HCT116 (cell line): ENCODE data around the gene FOXF1. TPM values are rescaled to one million over a fixed set of nuclear protein-coding genes. Genes with fewer than 3 reads are reported as not detected.

Source experiments
- ATAC-seq: fragments of 200-7000 bp; cut with Tn5 transposase; 2 replicates; pipeline ENCODE4 v1.9.1; 2020; ENCODE audit warnings: mild to moderate bottlenecking, moderate library complexity
- BruUV-seq: library from RNA; stranded (reverse); fragments of 400-500 nt; replicated peaks from 2 replicates; lab custom pipeline; 2021; lab: Mats Ljungman, UMichigan
- CTCF ChIA-PET: fragments of 300-600 bp; sonication (Branson Sonifier 250); formaldehyde crosslinking; loops from one replicate; lab custom pipeline; 2021; ENCODE audit warnings: antibody characterized with exemption; lab: Charles Lee
- POLR2A ChIA-PET: fragments of 300-600, 350-600 bp; sonication (Branson Sonifier 250); formaldehyde crosslinking; loops from one replicate; lab custom pipeline; 2021; ENCODE audit warnings: antibody characterized with exemption; lab: Charles Lee
- RAD21 ChIA-PET, 2 experiments: fragments of 300-600 bp; sonication (Branson Sonifier 250); formaldehyde crosslinking; loops; one replicate each; lab custom pipeline; 2023; ENCODE audit warnings: low total read pairs in 2 of 2; ENCODE audit not compliant: uncharacterized antibody in 2 of 2, unreplicated experiment in 2 of 2, low non-redundant PET in 1 of 2; lab: Charles Lee
- DNase-seq: peaks from one replicate; pipeline ENCODE4 v3.0.0-alpha.2; 2010; ENCODE audit warnings: low read depth, low spot score
- H2AFZ ChIP-seq: fragments of 200-600 bp; shearing (Covaris generic), sonication (generic); 2 replicates; pipeline ENCODE4 v1.6.1; 2017; ENCODE audit warnings: low read depth, mixed run types, mixed read lengths, antibody characterized with exemption, low read length; ENCODE audit not compliant: poor library complexity, severe bottlenecking
- H3K27ac ChIP-seq: 2 replicates; pipeline ENCODE4 v1.5.1; 2012; ENCODE audit warnings: low read depth, low read length
- H3K27me3 ChIP-seq: fragments of 200-600 bp; sonication (generic); 2 replicates; pipeline ENCODE4 v1.6.1; 2016; ENCODE audit warnings: mixed run types, low read length, mixed read lengths; ENCODE audit not compliant: insufficient read depth
- H3K36me3 ChIP-seq, 2 experiments: fragments of 200-500 bp in 1 of 2; fragments of 200-600 bp in 1 of 2; sonication (Bioruptor generic) in 1 of 2; sonication (generic) in 1 of 2; 2 replicates each; pipeline versions ENCODE4 v1.5.1 to v1.6.1; 2014 to 2016; ENCODE audit warnings: low read length in 2 of 2, inconsistent platforms in 1 of 2, mixed read lengths in 1 of 2, mixed run types in 1 of 2; ENCODE audit not compliant: insufficient read depth in 2 of 2, control insufficient read depth in 1 of 2
- H3K4me1 ChIP-seq, 2 experiments: fragments of 200-600 bp in 1 of 2; sonication (generic) in 1 of 2; 2 replicates each; pipeline versions ENCODE4 v1.5.1 to v1.6.1; 2012 to 2017; ENCODE audit warnings: low read length in 2 of 2, inconsistent platforms in 1 of 2, mild to moderate bottlenecking in 1 of 2, mixed read lengths in 1 of 2, mixed run types in 1 of 2, moderate library complexity in 1 of 2; ENCODE audit not compliant: insufficient read depth in 2 of 2, control insufficient read depth in 1 of 2
- H3K4me2 ChIP-seq: fragments of 200-600 bp; sonication (generic); 2 replicates; pipeline ENCODE4 v1.6.1; 2017; ENCODE audit warnings: mixed run types, low read length, mixed read lengths
- H3K4me3 ChIP-seq, 2 experiments: fragments of 200-600 bp in 1 of 2; sonication (generic) in 1 of 2; replicated peaks in 1 of 2; 2 replicates each; pipeline ENCODE4 v1.5.1; 2011 to 2016; ENCODE audit warnings: low read length in 2 of 2, control low read depth in 1 of 2, low read depth in 1 of 2, mild to moderate bottlenecking in 1 of 2, mixed read lengths in 1 of 2, mixed run types in 1 of 2
- H3K79me2 ChIP-seq: fragments of 200-600 bp; sonication (generic); 2 replicates; pipeline ENCODE4 v1.6.1; 2017; ENCODE audit warnings: mild to moderate bottlenecking, mixed run types, low read length, moderate library complexity, mixed read lengths; ENCODE audit not compliant: insufficient read depth
- H3K9ac ChIP-seq: fragments of 200-600 bp; sonication (generic); 2 replicates; pipeline ENCODE4 v1.6.1; 2016; ENCODE audit warnings: low read length, mixed read lengths
- H3K9me2 ChIP-seq: fragments of 200-600 bp; sonication (generic), shearing (Covaris generic); 2 replicates; pipeline ENCODE4 v1.6.1; 2017; ENCODE audit warnings: mixed run types, mild to moderate bottlenecking, moderate library complexity; ENCODE audit not compliant: insufficient read depth
- H3K9me3 ChIP-seq, 2 experiments: fragments of 200-500 bp in 1 of 2; fragments of 200-600 bp in 1 of 2; sonication (Bioruptor generic) in 1 of 2; sonication (generic) in 1 of 2; 2 replicates each; pipeline ENCODE4 v1.6.1; 2014 to 2017; ENCODE audit warnings: low read length in 2 of 2, mixed read lengths in 2 of 2, inconsistent platforms in 1 of 2, low read depth in 1 of 2, mild to moderate bottlenecking in 1 of 2, mixed run types in 1 of 2, moderate library complexity in 1 of 2; ENCODE audit not compliant: control insufficient read depth in 1 of 2, insufficient read depth in 1 of 2
- H4K20me1 ChIP-seq: fragments of 200-600 bp; sonication (generic), shearing (Covaris generic); 2 replicates; pipeline ENCODE4 v1.6.1; 2017; ENCODE audit warnings: mixed run types, mild to moderate bottlenecking, moderate library complexity; ENCODE audit not compliant: insufficient read depth
- ATF3 ChIP-seq: IDR thresholded peaks from 2 replicates; pipeline ENCODE4 v1.6.1; 2012
- CBX3 ChIP-seq: IDR thresholded peaks from 2 replicates; pipeline ENCODE4 v1.6.1; 2012; ENCODE audit warnings: low read depth
- CEBPB ChIP-seq: IDR thresholded peaks from 2 replicates; pipeline ENCODE4 v1.6.1; 2012; ENCODE audit warnings: low read depth
- CTCF ChIP-seq, 3 experiments: fragments of 200-600 bp in 1 of 3; sonication (generic) in 1 of 3; IDR thresholded peaks in 2 of 3; conservative IDR thresholded peaks in 1 of 3; 2 replicates each; pipeline ENCODE4 v1.5.1; 2012 to 2017; ENCODE audit warnings: low read depth in 2 of 3, low read length in 2 of 3, antibody characterized with exemption in 1 of 3, borderline replicate concordance in 1 of 3, control low read depth in 1 of 3, mild to moderate bottlenecking in 1 of 3, mixed read lengths in 1 of 3, mixed run types in 1 of 3, moderate library complexity in 1 of 3; ENCODE audit not compliant: insufficient read depth in 1 of 3
- EGR1 ChIP-seq: IDR thresholded peaks from 2 replicates; pipeline ENCODE4 v1.6.1; 2012; ENCODE audit warnings: low read depth
- ELF1 ChIP-seq: IDR thresholded peaks from 2 replicates; pipeline ENCODE4 v1.6.1; 2012; ENCODE audit warnings: low read depth, borderline replicate concordance
- EZH2phosphoT487 ChIP-seq: fragments of 200-600 bp; IDR thresholded peaks from 2 replicates; pipeline ENCODE4 v1.6.1; 2018; ENCODE audit warnings: antibody characterized with exemption, borderline replicate concordance
- FOSL1 ChIP-seq: IDR thresholded peaks from 2 replicates; pipeline ENCODE4 v1.6.1; 2012; ENCODE audit warnings: low read depth
- POLR2A ChIP-seq: IDR thresholded peaks from 2 replicates; pipeline ENCODE4 v1.7.0; 2011; ENCODE audit warnings: borderline replicate concordance; ENCODE audit not compliant: insufficient read depth, insufficient read length; ENCODE audit errors: extremely low read depth
- REST ChIP-seq: IDR thresholded peaks from 2 replicates; pipeline ENCODE4 v1.6.1; 2012; ENCODE audit warnings: low read depth
- SIN3A ChIP-seq: IDR thresholded peaks from 2 replicates; pipeline ENCODE4 v1.6.1; 2012; ENCODE audit warnings: low read depth
- SP1 ChIP-seq: IDR thresholded peaks from 2 replicates; pipeline ENCODE4 v1.6.1; 2012; ENCODE audit warnings: low read depth
- YY1 ChIP-seq: IDR thresholded peaks from 2 replicates; pipeline ENCODE4 v1.6.1; 2011; ENCODE audit warnings: low read length, low read depth, moderate library complexity, mild to moderate bottlenecking; ENCODE audit not compliant: insufficient replicate concordance; ENCODE audit errors: extremely low read depth
- ZFX ChIP-seq: fragments of 450-650 bp; IDR thresholded peaks from 2 replicates; pipeline ENCODE4 v1.6.1; 2017
- ZNF274 ChIP-seq: fragments of 200-500 bp; sonication (Bioruptor generic); IDR thresholded peaks from 2 replicates; pipeline ENCODE4 v1.6.1; 2014; ENCODE audit warnings: mild to moderate bottlenecking, low read depth, low read length, inconsistent platforms
- intact Hi-C: fragments of 100-400 bp; cut with micrococcal nuclease; formaldehyde crosslinking; loops from 2 replicates; pipeline ENCODE4 v1.10.0; 2022
- total RNA-seq: library from RNA; stranded (reverse); gene quantifications from one replicate; pipeline ENCODE4 v1.2.1, GENCODE V29; 2021; ENCODE audit not compliant: unreplicated experiment

Gene FOXF1
- total RNA-seq, 1 experiment from 2014 or later, result 2.4 TPM

- H3K4me3 ChIP-seq, result no peak overlapping the region
- H3K9ac ChIP-seq, result no peak overlapping the region
- H3K27me3 ChIP-seq, result peaks cover 44% of the 10 kb centered on the region
- intact Hi-C loops, result no loop called here
- TF ChIP-seq ZNF274, result no peak
- no peak for TF ChIP-seq ELF1
- TF ChIP-seq EZH2phosphoT487, result no peak
- no peak for TF ChIP-seq ZFX
- TF ChIP-seq FOSL1, result no peak
- no peak for TF ChIP-seq POLR2A
- TF ChIP-seq SP1, result no peak
- H3K9me3 ChIP-seq, result no peaks in the 10 kb centered on the region
- no peak overlapping the region for H3K27ac ChIP-seq
- peaks cover 0 to 5% of the 10 kb centered on the region in 2 experiments; a peak in 1 of 4 replicates for H3K4me1 ChIP-seq
- DNase-seq (no peak), ATAC-seq (no peak)
- ChIA-PET RAD21 (no interaction called here), CTCF (interaction anchor here (0.6 kb wide), 1 partner anchor 19 kb away, joined by 3 read pairs; no protein-coding TSS in a partner anchor), POLR2A (no interaction called here)
- no TSS peak for BruUV-seq
- no peaks in the 10 kb centered on the region for H3K79me2 ChIP-seq
- H4K20me1 ChIP-seq, result no peaks in the 10 kb centered on the region
- no peak overlapping the region for H2AFZ ChIP-seq
- no peak overlapping the region for H3K4me2 ChIP-seq
- H3K36me3 ChIP-seq, result no peaks in the 10 kb centered on the region
- H3K9me2 ChIP-seq, result no peaks in the 10 kb centered on the region
Observed at GRCh38 chr16:86498671-86499439, 11.5 kb upstream of the FOXF1 start.

- H3K79me2 ChIP-seq, result no peaks in the 10 kb centered on the region
- no peak for DNase-seq
- no peak overlapping the region for H2AFZ ChIP-seq
- no peaks in the 10 kb centered on the region for H4K20me1 ChIP-seq
- peaks cover 46% of the 10 kb centered on the region for H3K27me3 ChIP-seq
- no peaks in the 10 kb centered on the region for H3K9me2 ChIP-seq
- intact Hi-C loops, result no loop called here
- H3K4me1 ChIP-seq, result peaks cover 0 to 5% of the 10 kb centered on the region in 2 experiments; a peak in 1 of 4 replicates
- RAD21 ChIA-PET, result no interaction called here
- no peaks in the 10 kb centered on the region for H3K36me3 ChIP-seq
- CTCF ChIA-PET, result interaction anchor here (0.6 kb wide), 1 partner anchor 18 kb away, joined by 3 read pairs; no protein-coding TSS in a partner anchor
- H3K27ac ChIP-seq, result no peak overlapping the region
- no peak overlapping the region for H3K4me2 ChIP-seq
- no peak overlapping the region for H3K4me3 ChIP-seq
- no peak overlapping the region for H3K9ac ChIP-seq
- POLR2A ChIA-PET, result no interaction called here
- BruUV-seq, result no TSS peak
- H3K9me3 ChIP-seq, result no peaks in the 10 kb centered on the region
- ATAC-seq, result no peak
- TF ChIP-seq ZNF274 (no peak), CBX3 (no peak), SIN3A (no peak), ATF3 (no peak), FOSL1 (no peak), EGR1 (no peak), YY1 (no peak), REST (no peak), CEBPB (no peak), POLR2A (no peak), CTCF (IDR thresholded peaks at IDR 0.05 in 2 of 3, conservative IDR thresholded peaks at IDR 0.05 in 1 of 3; ENCODE audit: borderline replicate concordance in 1 of 3, insufficient read depth in 1 of 3, low read depth in 2 of 3, low read length in 2 of 3) (no peak), EZH2phosphoT487 (no peak)
Observed at GRCh38 chr16:86499440-86499786, 10.9 kb upstream of the FOXF1 start.
